ENCODE results near the gene KISS1.

The KISS1 gene

DNA sequence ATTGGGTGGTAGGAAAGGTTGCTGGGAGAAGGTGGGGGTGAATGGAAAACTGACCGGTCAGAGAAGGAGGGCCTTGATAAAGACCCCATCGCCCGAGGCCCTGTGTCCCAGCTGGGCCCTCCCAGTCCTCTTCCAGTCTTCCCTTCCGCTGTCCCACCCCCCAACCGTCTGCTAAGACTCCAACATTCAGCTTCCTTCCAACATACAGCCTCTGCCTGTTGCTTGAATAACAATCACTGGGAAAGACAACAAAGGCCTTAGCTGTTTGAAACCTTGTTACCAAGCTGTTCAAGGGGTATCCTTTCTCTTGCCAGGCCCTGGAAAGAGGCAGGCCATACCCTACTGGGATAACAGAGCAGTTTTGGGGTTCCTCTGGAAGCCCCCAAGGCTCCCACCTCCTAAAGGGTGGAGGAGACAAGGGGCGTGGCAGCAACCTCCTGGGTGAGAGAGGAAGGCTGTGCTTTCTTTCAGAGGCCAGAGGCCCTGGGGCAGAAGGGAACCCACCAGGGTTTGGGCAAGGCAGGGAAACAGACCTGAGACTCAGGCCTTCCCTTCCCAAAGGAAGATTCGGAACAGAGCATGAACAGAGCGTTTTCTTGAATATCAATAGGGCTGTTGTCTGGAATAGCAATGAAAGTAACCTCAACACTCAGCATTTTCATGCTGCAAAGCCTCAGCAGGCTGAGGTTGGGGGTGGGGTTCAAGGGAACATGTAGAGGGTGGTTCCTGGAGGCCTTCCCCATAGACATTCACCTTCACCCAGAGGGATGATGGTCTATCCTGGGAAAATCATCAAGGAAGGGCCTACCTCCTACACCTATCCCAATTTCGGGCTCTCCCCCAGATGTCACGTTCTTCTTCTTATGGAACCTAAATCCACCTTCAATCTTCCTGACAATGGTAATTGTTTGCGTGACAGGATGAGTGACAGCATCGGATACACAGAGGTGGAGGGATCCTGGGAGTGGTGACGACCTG, 48.6 kb downstream of the KISS1 start:
- H3K27me3 ChIP-seq (ENCODE audit: control insufficient read depth, low read length): peaks cover 8% of the 10 kb centered on the region; the same call in 1 of the 2 replicates
- no peak overlapping the region for H3K4me3 ChIP-seq (ENCODE audit: low read length)
- no peaks in the 10 kb centered on the region for H3K9me3 ChIP-seq (ENCODE audit: control insufficient read depth, insufficient read depth, low read length)
- no peak overlapping the region for H3K4me2 ChIP-seq (ENCODE audit: low read length)
- H3F3A ChIP-seq (ENCODE audit: control insufficient read depth, insufficient read depth): no peaks in the 10 kb centered on the region
- no peaks in the 10 kb centered on the region for H3K9me2 ChIP-seq (replicated peaks; ENCODE audit: control insufficient read depth, low read length)
- no peak for TF ChIP-seq CTCF (IDR thresholded peaks at IDR 0.05; ENCODE audit: low read depth, low read length, poor library complexity, severe bottlenecking)
- no peak for TF ChIP-seq EZH2phosphoT487 (IDR thresholded peaks at IDR 0.05; ENCODE audit: borderline replicate concordance, low read length)
- no peaks in the 10 kb centered on the region for H3K4me1 ChIP-seq (ENCODE audit: control insufficient read depth, low read length)
- H3K79me2 ChIP-seq (ENCODE audit: control insufficient read depth, low read length): no peaks in the 10 kb centered on the region
- no peaks in the 10 kb centered on the region for H4K20me1 ChIP-seq (ENCODE audit: control insufficient read depth, insufficient read depth, low read depth, low read length)
- H3K36me3 ChIP-seq (ENCODE audit: control insufficient read depth, low read length): no peaks in the 10 kb centered on the region
- no peak overlapping the region for H3K27ac ChIP-seq (ENCODE audit: low read depth, low read length)

GRCh38 chr1:204146965-204147364, 49.3 kb downstream of the KISS1 start:
- no peaks in the 10 kb centered on the region for H3K4me1 ChIP-seq (ENCODE audit: control insufficient read depth, low read length)
- no peaks in the 10 kb centered on the region for H3F3A ChIP-seq (ENCODE audit: control insufficient read depth, insufficient read depth)
- no peak overlapping the region for H3K4me3 ChIP-seq (ENCODE audit: low read length)
- no peaks in the 10 kb centered on the region for H3K9me2 ChIP-seq (replicated peaks; ENCODE audit: control insufficient read depth, low read length)
- H3K4me2 ChIP-seq (ENCODE audit: low read length): no peak overlapping the region
- no peaks in the 10 kb centered on the region for H3K79me2 ChIP-seq (ENCODE audit: control insufficient read depth, low read length)
- H3K27me3 ChIP-seq (ENCODE audit: control insufficient read depth, low read length): peaks cover 8% of the 10 kb centered on the region; the same call in 1 of the 2 replicates
- H4K20me1 ChIP-seq (ENCODE audit: control insufficient read depth, insufficient read depth, low read depth, low read length): no peaks in the 10 kb centered on the region
- TF ChIP-seq EZH2phosphoT487 (IDR thresholded peaks at IDR 0.05; ENCODE audit: borderline replicate concordance, low read length): no peak
- no peak for TF ChIP-seq CTCF (IDR thresholded peaks at IDR 0.05; ENCODE audit: low read depth, low read length, poor library complexity, severe bottlenecking)
- no peaks in the 10 kb centered on the region for H3K9me3 ChIP-seq (ENCODE audit: control insufficient read depth, insufficient read depth, low read length)
- no peaks in the 10 kb centered on the region for H3K36me3 ChIP-seq (ENCODE audit: control insufficient read depth, low read length)
- no peak overlapping the region for H3K27ac ChIP-seq (ENCODE audit: low read depth, low read length)

GRCh38 chr1:204146309-204146708, 50.0 kb downstream of the KISS1 start:
- no peaks in the 10 kb centered on the region for H3K36me3 ChIP-seq (ENCODE audit: control insufficient read depth, low read length)
- H3K27me3 ChIP-seq (ENCODE audit: control insufficient read depth, low read length): peaks cover 11% of the 10 kb centered on the region; the same call in 1 of the 2 replicates
- H3K9me2 ChIP-seq (replicated peaks; ENCODE audit: control insufficient read depth, low read length): no peaks in the 10 kb centered on the region
- H3F3A ChIP-seq (ENCODE audit: control insufficient read depth, insufficient read depth): no peaks in the 10 kb centered on the region
- no peak overlapping the region for H3K4me2 ChIP-seq (ENCODE audit: low read length)
- no peaks in the 10 kb centered on the region for H4K20me1 ChIP-seq (ENCODE audit: control insufficient read depth, insufficient read depth, low read depth, low read length)
- H3K27ac ChIP-seq (ENCODE audit: low read depth, low read length): no peak overlapping the region
- no peaks in the 10 kb centered on the region for H3K4me1 ChIP-seq (ENCODE audit: control insufficient read depth, low read length)
- H3K79me2 ChIP-seq (ENCODE audit: control insufficient read depth, low read length): no peaks in the 10 kb centered on the region
- no peak overlapping the region for H3K4me3 ChIP-seq (ENCODE audit: low read length)
- no peaks in the 10 kb centered on the region for H3K9me3 ChIP-seq (ENCODE audit: control insufficient read depth, insufficient read depth, low read length)
- TF ChIP-seq EZH2phosphoT487 (IDR thresholded peaks at IDR 0.05; ENCODE audit: borderline replicate concordance, low read length) (no peak), CTCF (IDR thresholded peaks at IDR 0.05; ENCODE audit: low read depth, low read length, poor library complexity, severe bottlenecking) (no peak)

All from DOHH2 (cell line).